Hair follicular keratinocyte (primary cell): Measurements from ENCODE around the gene RNF220. TPM values are rescaled to one million over a fixed set of nuclear protein-coding genes. Genes with fewer than 3 reads are reported as not detected.

Experiments
- total RNA-seq: library from RNA; depleted of rRNA; stranded (reverse); fragments of >200 nt; gene quantifications from 2 replicates; pipeline ENCODE4 v1.2.3, GENCODE V29; 2015

The RNF220 gene
- total RNA-seq, result 120 and 134 TPM in 2 replicates

DNA sequence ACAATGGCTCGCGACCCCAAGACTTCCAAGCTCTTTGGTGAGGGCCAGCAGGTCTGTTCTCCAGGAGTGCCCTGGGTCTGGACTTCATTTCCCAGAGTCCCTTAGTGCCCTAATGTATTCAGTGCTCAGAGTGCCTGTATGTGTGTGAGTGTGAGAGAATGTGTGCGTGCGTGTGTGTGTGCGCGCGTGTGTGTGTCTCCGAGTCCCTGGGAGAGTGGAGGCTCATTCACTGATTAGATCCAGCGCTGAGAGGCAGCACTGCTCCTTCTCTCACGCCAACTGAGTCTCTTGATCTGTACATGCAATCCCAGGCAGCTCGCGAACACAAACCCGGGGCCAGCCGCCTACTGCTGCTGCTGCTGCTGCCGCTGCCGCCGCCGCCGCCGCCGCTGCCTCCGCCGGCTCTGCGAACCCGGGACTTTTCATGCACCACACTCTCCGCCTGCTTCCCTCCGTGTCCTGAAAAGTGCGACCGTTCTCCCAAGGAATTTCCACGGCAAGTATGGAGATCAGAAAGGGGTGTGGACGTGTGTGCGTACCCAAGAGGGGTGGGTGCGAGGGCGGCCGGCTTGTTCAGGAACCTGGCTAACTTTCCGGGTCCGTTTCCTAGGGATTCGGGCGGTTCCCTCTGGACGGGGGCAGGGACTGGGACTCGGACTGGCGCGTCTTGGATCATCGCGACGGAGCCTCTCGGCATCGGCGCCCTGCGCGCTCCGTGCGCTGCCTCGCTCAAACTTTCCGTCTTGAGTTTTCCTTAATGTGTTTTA, at the start of gene RNF220:
Gene RNF220, plus strand, starts transcription at position 225 of the 767 bp plus-strand sequence.

DNA sequence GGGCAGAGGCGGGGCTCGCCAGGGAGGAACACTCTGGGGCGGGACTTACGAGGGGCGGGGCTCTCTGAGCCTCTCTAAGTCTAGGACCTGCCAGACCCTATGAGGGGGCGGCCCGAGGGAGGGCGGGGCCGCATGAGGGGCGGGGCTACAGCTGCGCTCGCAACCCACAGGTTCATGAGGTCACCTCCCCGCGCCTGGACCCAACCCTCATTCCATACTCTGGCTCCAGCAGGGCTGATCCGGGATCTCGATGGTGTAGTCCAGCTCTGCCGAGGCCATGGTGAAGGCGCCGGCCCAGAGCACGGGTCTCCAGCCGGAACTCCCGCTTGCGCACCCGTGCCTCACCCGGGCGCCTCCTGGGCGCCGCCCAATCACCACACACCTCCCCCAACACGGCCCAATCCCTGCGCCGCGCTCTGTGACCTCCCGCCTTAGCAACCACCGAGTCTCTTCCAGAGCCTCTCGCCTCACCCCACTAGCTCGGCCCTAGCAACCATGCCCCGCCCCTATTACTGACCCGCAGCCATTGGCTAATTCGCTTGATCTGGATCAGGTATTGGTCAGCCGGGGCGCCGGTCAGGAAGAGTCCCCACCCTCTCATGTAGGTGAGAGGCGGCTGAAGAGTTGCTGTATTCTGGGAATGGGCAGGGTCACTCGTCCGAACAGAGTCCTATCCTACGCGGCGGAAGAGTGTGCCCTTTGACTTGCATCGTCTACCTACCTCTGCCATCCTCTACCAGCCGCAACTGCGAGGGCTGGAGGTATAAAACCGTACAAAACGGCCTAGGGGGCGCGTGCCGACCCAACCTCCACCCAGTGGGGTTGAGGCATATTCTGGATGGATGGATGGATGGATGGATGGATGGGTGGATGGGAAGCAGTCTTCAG, 269.3 kb downstream of the RNF220 start, which contains the start of the genes ARMH1 and TMEM53:
Gene ARMH1, plus strand, starts transcription at position 602 of the 888 bp plus-strand sequence. CDS start 14,984 bp downstream, outside the sequence.
Gene TMEM53, minus strand, starts transcription at position 369 of the 888 bp plus-strand sequence. Its CDS starts 90 bp downstream, at position 279.

Other genes with a start within 250 kb of the RNF220 start
- gene DMAP1, start 191.8 kb upstream of the RNF220 start, total RNA-seq, result 21.0 and 31.6 TPM in 2 replicates
- 76.6 and 80.5 TPM in 2 replicates for gene ERI3, start 50.0 kb upstream of the RNF220 start, total RNA-seq